ENCODE results near the gene PDE5A. TPM values are rescaled to one million over a fixed set of nuclear protein-coding genes. Genes with fewer than 3 reads are reported as not detected.

Gene PDE5A
- total and polyA plus RNA-seq, 2 experiments from 2014 or later = 9.7 to 35.8 TPM

DNA sequence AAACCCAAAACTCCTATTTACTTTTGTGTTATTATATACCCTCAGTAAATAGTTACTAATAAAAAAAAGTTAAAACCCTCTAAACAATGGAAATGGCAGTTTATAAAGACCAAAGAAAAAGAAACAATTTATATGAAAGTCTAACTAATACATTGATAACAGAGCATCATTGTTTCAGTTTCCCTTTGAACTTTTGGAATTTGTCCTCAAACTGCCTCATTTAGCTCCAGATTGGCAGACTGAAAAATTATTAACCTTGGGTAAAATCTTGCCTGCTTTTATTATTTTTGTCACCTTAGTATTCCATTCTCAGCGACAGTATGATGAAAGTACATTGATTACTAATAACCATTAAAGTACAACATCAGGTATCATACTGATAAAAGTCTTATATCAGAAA, 124.0 kb downstream of the PDE5A start:
- TF ChIP-seq, protein P1, sequence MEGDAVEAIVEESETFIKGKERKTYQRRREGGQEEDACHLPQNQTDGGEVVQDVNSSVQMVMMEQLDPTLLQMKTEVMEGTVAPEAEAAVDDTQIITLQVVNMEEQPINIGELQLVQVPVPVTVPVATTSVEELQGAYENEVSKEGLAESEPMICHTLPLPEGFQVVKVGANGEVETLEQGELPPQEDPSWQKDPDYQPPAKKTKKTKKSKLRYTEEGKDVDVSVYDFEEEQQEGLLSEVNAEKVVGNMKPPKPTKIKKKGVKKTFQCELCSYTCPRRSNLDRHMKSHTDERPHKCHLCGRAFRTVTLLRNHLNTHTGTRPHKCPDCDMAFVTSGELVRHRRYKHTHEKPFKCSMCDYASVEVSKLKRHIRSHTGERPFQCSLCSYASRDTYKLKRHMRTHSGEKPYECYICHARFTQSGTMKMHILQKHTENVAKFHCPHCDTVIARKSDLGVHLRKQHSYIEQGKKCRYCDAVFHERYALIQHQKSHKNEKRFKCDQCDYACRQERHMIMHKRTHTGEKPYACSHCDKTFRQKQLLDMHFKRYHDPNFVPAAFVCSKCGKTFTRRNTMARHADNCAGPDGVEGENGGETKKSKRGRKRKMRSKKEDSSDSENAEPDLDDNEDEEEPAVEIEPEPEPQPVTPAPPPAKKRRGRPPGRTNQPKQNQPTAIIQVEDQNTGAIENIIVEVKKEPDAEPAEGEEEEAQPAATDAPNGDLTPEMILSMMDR (IDR thresholded peaks at IDR 0.05; ENCODE audit: poor library complexity) = no peak
- TF ChIP-seq EZH2phosphoT487 (IDR thresholded peaks at IDR 0.05; ENCODE audit: low read depth, severe bottlenecking, unreplicated experiment) = no peak
- no peak for TF ChIP-seq EZH2 (IDR thresholded peaks at IDR 0.05; ENCODE audit: borderline replicate concordance)
- Histone ChIP-seq H3K79me2 (no peaks in the 10 kb centered on the region), H3K36me3 (replicated peaks; ENCODE audit: insufficient read depth, low read depth) (no peaks in the 10 kb centered on the region), H3K9me2 (replicated peaks; ENCODE audit: insufficient read depth) (no peaks in the 10 kb centered on the region), H3K4me2 (no peak overlapping the region), H4K20me1 (ENCODE audit: insufficient read depth, poor library complexity, severe bottlenecking) (no peaks in the 10 kb centered on the region), H3K9me3 (ENCODE audit: low read depth) (no peaks in the 10 kb centered on the region), H3K4me1 (ENCODE audit: insufficient read depth) (no peaks in the 10 kb centered on the region), H3K4me3 (no peak overlapping the region), H2AFZ (no peak overlapping the region), H3K27ac (no peak overlapping the region), H3K27me3 (no peaks in the 10 kb centered on the region)
- 75% methylated on average over 1 of the region's 1 CpG for WGBS (ENCODE audit: low lambda C conversion rate, missing lambda C conversion rate)
- no peak for DNase-seq (ENCODE audit: low spot score)

DNA sequence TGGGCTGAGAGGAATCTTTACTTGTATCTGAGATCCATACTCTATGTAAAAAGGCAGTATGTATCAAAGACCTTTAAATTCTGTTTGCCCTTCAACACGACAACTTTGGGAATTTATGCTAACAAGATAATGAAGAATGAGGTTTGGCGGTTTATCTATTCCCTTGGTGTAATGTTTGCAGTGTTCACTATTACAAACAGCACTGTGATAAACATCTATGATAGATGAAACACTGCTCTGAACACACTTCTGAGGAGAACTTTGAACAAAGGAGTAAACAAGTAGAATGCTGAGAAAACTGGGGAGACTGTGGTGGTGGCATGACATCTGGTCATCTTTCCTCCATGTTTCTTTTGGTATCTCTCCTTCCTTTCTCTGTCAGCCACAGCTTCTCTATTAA, 126.9 kb downstream of the PDE5A start:
- WGBS (ENCODE audit: low lambda C conversion rate, missing lambda C conversion rate) = 57% methylated on average over 2 of the region's 2 CpGs
- Histone ChIP-seq H3K4me3 (no peak overlapping the region), H3K4me1 (ENCODE audit: insufficient read depth) (no peaks in the 10 kb centered on the region), H4K20me1 (ENCODE audit: insufficient read depth, poor library complexity, severe bottlenecking) (no peaks in the 10 kb centered on the region), H3K79me2 (no peaks in the 10 kb centered on the region), H3K27me3 (no peaks in the 10 kb centered on the region), H3K27ac (no peak overlapping the region), H3K4me2 (no peak overlapping the region), H3K36me3 (replicated peaks; ENCODE audit: insufficient read depth, low read depth) (no peaks in the 10 kb centered on the region), H2AFZ (no peak overlapping the region), H3K9me3 (ENCODE audit: low read depth) (no peaks in the 10 kb centered on the region), H3K9me2 (replicated peaks; ENCODE audit: insufficient read depth) (no peaks in the 10 kb centered on the region)
- DNase-seq (ENCODE audit: low spot score) = no peak
- TF ChIP-seq EZH2 (IDR thresholded peaks at IDR 0.05; ENCODE audit: borderline replicate concordance) (no peak), EZH2phosphoT487 (IDR thresholded peaks at IDR 0.05; ENCODE audit: low read depth, severe bottlenecking, unreplicated experiment) (no peak)
- TF ChIP-seq, protein P1 (IDR thresholded peaks at IDR 0.05; ENCODE audit: poor library complexity) = no peak

DNA sequence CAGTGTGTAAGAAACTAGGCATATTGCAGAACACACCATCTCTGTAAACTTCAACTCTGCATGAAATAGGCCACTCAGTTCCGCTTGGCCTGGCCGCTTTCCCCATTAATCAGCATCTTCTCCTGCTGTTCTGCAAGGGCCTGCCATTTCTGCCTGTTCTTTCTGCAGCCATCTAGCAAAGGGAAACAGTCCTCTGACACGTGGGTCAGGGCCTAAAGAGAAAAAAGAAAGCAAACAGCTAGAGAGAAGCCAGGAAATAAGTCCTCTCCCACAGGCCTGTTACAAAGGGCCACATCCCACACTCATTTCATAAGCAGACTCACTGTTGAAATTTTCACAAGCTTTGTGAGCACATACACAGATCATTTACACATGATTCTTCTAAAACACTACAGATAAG, 130.1 kb downstream of the PDE5A start:
- no peaks in the 10 kb centered on the region for H3K36me3 ChIP-seq (replicated peaks; ENCODE audit: insufficient read depth, low read depth)
- no peaks in the 10 kb centered on the region for H3K9me3 ChIP-seq (ENCODE audit: low read depth)
- no peak for TF ChIP-seq EZH2phosphoT487 (IDR thresholded peaks at IDR 0.05; ENCODE audit: low read depth, severe bottlenecking, unreplicated experiment)
- TF ChIP-seq EZH2 (IDR thresholded peaks at IDR 0.05; ENCODE audit: borderline replicate concordance) = no peak
- TF ChIP-seq, protein P1 (IDR thresholded peaks at IDR 0.05; ENCODE audit: poor library complexity) = no peak
- WGBS (ENCODE audit: low lambda C conversion rate, missing lambda C conversion rate) = 71% methylated on average over 3 of the region's 3 CpGs
- H4K20me1 ChIP-seq (ENCODE audit: insufficient read depth, poor library complexity, severe bottlenecking) = no peaks in the 10 kb centered on the region
- no peaks in the 10 kb centered on the region for H3K4me1 ChIP-seq (ENCODE audit: insufficient read depth)
- H2AFZ ChIP-seq = no peak overlapping the region
- H3K4me3 ChIP-seq = no peak overlapping the region
- no peak overlapping the region for H3K4me2 ChIP-seq
- peak; percentile 8 for DNase-seq (ENCODE audit: low spot score)
- H3K79me2 ChIP-seq = no peaks in the 10 kb centered on the region
- H3K27ac ChIP-seq = no peak overlapping the region
- no peaks in the 10 kb centered on the region for H3K9me2 ChIP-seq (replicated peaks; ENCODE audit: insufficient read depth)
- H3K27me3 ChIP-seq = no peaks in the 10 kb centered on the region

DNA sequence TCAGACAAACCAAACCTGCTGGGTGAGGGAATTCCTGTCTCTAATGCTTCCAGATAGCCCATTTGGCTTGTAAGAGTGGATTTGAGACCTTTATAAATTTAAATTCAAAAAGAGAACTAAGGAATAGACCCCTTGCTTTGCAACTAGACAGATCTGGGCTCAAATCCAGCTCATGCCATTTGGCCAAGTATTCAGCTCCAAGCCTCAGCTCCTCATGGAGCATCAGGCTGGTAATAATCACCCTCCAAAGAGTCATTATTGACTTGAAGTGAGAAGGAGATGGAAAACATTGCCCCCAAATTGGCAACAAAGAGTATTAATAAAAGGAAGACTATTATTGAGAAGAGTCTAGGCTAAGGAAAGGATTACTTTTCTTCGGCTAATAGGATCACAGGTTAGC, 134.7 kb downstream of the PDE5A start:
- H3K4me3 ChIP-seq = no peak overlapping the region
- TF ChIP-seq, protein P1 (IDR thresholded peaks at IDR 0.05; ENCODE audit: poor library complexity) = no peak
- TF ChIP-seq EZH2phosphoT487 (IDR thresholded peaks at IDR 0.05; ENCODE audit: low read depth, severe bottlenecking, unreplicated experiment) = no peak
- TF ChIP-seq EZH2 (IDR thresholded peaks at IDR 0.05; ENCODE audit: borderline replicate concordance) = no peak
- H3K4me2 ChIP-seq = no peak overlapping the region
- H3K79me2 ChIP-seq = no peaks in the 10 kb centered on the region
- DNase-seq (ENCODE audit: low spot score) = no peak
- H3K9me2 ChIP-seq (replicated peaks; ENCODE audit: insufficient read depth) = no peaks in the 10 kb centered on the region
- no peaks in the 10 kb centered on the region for H4K20me1 ChIP-seq (ENCODE audit: insufficient read depth, poor library complexity, severe bottlenecking)
- H3K27me3 ChIP-seq = no peaks in the 10 kb centered on the region
- 100% methylated on average over 1 of the region's 1 CpG for WGBS (ENCODE audit: low lambda C conversion rate, missing lambda C conversion rate)
- H3K36me3 ChIP-seq (replicated peaks; ENCODE audit: insufficient read depth, low read depth) = no peaks in the 10 kb centered on the region
- no peaks in the 10 kb centered on the region for H3K4me1 ChIP-seq (ENCODE audit: insufficient read depth)
- H3K9me3 ChIP-seq (ENCODE audit: low read depth) = no peaks in the 10 kb centered on the region
- H2AFZ ChIP-seq = no peak overlapping the region
- no peak overlapping the region for H3K27ac ChIP-seq
